ENCODE data around the gene CDPF1.

GRCh38 chr22:46290843-46291785 lies 41.0 kb upstream of the CDPF1 start:
- TF ChIP-seq CTCF (conservative IDR thresholded peaks at IDR 0.05; ENCODE audit: low read depth in 2 of 2) (no peak), EZH2phosphoT487 (IDR thresholded peaks at IDR 0.05; ENCODE audit: unreplicated experiment) (no peak), ZNF462 (CRISPR knock-in tag; IDR thresholded peaks at IDR 0.05) (no peak), EZH2 (IDR thresholded peaks at IDR 0.05; ENCODE audit: low read depth, unreplicated experiment) (no peak), NANOG (IDR thresholded peaks at IDR 0.05; ENCODE audit: borderline replicate concordance) (no peak), REST (IDR thresholded peaks at IDR 0.05; ENCODE audit: unreplicated experiment) (no peak), POLR2AphosphoS5 (IDR thresholded peaks at IDR 0.05; ENCODE audit: low read depth) (no peak), ETS1 (IDR thresholded peaks at IDR 0.05) (no peak), CREB1 (CRISPR knock-in tag; IDR thresholded peaks at IDR 0.05; ENCODE audit: low read depth) (no peak)

Data from GM23338 (cell line).